Fibroblast of peridontal ligament (primary cell): Measurements from ENCODE around the gene ANXA2.
"Not testable (repeated sequence)": the region's sequence is repeated elsewhere in the genome, so short reads cannot be mapped to it uniquely, and the experiment has no call there.

Experiments
- DNase-seq: peaks from one replicate; pipeline ENCODE4 v3.0.0-alpha.2; 2010; ENCODE audit errors: extremely low read depth

The ANXA2 gene

DNA sequence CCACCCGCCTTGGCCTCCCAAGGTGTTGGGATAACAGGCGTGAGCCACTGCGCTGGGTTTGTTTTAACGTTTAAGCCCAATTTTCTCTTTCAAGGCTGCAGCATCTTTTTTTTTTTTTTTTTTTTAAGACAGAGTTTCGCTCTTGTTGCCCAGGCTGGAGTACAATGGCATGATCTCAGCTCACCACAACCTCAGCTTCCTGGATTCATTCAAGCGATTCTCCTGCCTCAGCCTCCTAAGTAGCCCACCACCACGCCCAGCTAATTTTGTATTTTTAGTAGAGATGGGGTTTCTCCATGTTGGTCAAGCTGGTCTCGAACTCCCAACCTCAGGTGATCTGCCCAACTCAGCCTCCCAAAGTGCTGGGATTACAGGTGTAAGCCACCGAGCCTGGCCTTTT lies 12.6 kb upstream of the ANXA2 start:
- DNase-seq: not testable (repeated sequence)

DNA sequence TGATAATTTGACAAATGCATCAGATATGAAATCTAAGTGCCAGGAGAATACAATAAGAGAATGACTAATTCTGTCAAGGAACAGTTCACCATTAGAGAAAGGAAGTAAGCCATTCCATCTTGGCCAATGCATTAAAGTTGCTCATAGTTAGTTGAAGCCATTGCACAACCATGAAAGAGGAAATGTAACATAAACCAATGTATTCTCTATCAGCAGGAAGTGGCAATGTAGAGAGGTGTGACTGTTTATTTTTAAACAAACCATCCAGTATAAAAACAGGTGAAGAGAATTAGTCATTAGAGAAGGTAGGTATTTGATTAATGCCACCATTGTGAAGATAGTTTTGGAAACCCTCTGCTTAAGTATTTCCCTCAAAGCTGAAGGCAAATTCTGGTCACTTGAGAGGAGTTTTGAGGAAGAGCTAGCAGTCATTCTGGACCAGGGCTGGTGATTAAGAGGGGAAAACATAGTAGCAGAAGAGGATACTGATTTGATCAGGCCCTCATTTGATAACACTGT lies 10.7 kb upstream of the ANXA2 start:
- DNase-seq: peak; percentile 84

DNA sequence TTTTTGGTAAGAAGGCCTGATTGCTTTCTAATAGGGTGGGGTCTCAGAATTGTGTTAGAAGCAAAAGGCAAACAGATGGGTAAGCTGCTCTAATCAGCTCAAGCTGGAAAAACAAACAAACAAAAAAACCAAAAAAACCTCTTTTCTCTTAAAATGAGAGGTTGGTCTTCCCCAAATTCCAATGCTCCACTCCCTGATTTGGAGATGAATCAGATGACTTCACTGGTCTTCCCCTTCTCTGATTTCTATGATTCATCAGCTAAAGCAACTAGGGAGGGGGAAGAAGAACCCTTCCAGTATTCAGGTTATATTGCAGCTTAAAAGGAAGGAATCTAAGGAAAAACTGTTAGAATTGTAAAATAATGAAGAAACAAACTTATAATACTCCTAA lies 9.6 kb upstream of the ANXA2 start:
- peak; percentile 94 for DNase-seq

DNA sequence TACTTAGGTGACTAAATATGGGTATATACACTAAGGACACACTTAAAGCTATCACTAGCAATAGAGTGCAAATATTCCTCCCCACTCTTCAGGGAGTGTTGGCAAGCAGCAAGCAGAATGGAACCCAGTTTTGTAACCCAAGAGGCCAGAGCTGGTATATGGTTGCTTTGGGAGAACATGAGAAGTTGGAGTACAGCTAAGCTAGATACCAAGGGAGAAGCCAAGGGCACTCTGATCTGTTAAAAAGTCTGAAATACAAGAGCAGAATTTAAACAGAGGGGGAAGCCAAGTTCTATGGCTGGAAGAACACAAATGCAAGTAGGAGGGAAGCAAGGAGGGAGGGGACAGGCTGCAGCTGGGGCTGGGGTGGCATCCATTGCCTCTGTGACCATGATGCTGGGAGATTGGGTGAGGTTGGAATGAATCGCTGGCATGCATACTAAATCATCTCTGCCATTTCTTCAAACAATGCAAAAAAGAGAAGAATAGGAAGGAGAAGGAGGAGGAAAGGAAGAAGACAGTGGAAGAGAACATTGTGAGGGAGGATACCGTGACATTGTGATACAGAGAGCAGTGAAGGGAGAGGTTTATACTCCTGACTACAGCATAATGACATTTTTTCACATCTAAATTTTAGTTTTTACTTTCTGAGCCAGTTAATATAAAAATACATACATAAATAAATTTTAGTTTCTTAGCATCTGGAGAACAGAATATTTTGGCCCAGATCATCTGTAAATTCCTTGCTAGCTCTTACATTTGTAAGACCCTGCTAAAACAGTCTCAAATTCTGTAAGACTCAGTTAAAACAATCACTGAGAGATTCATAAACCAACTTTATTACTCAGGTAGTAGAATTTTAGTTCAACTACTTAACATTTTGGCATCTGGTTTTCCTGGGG lies 9.0 kb upstream of the ANXA2 start:
- DNase-seq: peak; percentile 50

DNA sequence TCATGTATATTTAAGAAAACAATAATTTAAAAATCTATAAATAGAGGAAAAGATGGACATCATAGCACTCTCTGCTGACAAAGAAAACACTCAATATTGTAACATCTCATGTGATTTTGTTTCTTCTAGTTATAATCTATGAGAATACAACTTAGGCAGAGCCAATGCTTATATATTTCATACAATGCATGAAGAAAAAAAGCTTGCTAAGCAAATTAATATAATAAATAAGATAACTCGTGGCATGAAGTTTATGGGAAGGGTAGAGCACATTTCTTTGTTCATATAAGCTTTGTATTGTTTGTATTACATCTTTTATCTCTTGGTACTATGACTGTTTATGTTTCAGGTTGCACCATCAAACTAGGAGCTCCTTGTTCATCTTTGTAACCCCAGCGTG lies 7.6 kb upstream of the ANXA2 start:
- no peak for DNase-seq

DNA sequence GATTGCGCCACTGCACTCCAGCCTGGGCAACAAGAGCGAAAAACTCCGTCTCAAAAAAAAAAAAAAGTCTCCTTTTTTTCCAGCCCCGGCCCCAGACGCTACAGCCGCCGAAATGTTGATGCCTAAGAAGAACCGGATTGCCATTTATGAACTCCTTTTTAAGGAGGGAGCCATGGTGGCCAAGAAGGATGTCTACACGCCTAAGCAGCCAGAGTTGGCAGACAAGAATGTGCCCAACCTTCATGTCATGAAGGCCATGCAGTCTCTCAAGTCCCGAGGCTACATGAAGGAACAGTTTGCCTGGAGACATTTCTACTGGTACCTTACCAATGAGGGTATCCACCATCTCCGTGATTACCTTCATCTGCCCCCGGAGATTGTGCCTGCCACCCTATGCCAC lies 6.6 kb upstream of the ANXA2 start:
- DNase-seq: not testable (repeated sequence)

DNA sequence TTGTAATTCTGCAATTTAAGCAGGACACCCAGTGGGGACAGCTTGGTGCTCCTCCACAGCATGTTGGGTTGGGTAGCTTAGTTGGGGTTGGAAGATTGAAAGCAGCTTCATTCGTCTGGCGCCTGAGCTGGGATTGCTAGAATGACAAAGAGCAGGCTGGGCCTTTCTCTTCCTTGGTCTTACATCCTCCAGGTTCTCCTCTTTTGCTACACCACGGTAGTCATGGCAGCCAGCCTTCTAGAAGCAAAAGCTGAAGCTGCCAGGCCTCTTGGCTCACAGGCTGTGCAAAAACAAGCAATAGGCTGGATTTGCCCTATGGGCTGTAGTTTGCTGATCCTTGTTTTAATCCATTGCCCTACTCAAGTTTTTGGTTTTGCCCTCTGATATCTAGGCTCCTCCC lies 3.2 kb upstream of the ANXA2 start:
- peak; percentile 59 for DNase-seq

DNA sequence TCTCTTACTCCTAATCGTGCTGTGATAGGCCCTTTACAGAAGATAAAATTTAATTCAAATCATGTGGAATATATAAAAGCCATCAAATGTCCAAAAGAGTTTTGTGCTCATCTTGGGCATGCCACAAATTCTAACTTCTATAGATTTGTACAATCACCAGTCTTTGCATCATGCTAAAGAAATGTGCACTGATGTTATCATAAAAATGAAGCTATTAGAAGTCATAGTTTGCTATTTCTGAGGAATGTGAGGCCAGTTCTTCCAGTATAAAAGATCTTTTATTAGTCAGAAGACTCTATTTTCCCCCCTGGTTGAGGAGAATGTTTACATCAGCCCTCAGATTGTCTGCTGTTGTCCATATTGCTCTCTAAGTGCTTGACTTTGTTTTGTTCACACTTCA lies 2.1 kb upstream of the ANXA2 start:
- peak; percentile 64 for DNase-seq

DNA sequence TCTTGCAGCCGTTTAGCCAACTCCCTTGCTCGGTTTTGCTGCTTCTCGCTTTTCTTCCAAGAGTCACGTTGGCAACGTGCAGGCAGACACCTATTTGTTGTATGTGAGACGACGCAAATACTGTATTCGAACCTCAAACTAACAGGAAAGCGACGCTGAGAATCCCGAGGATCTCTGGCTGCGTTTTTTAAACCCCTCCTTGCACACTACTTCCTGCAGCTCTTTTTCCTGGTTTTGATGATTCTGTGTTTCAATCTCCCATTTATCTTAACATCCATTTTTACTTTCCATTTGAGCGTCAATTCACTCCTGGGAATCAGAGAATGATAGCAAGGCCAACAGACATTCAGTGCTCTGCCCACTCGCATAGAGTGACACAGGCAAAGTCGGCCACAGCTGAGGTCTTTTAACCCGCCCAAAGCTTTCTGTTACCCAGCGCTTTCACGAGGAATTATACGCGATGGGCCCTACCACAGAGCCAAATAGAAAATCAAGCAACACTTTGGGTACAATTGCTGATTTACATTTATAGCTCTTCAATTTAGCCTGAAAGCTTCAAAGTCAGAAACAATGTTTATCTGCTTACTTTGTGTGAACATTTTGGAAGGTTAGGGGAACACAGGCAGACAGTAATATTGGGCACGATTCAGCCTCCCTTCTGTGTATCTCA lies 1.6 kb upstream of the ANXA2 start:
- no peak for DNase-seq

DNA sequence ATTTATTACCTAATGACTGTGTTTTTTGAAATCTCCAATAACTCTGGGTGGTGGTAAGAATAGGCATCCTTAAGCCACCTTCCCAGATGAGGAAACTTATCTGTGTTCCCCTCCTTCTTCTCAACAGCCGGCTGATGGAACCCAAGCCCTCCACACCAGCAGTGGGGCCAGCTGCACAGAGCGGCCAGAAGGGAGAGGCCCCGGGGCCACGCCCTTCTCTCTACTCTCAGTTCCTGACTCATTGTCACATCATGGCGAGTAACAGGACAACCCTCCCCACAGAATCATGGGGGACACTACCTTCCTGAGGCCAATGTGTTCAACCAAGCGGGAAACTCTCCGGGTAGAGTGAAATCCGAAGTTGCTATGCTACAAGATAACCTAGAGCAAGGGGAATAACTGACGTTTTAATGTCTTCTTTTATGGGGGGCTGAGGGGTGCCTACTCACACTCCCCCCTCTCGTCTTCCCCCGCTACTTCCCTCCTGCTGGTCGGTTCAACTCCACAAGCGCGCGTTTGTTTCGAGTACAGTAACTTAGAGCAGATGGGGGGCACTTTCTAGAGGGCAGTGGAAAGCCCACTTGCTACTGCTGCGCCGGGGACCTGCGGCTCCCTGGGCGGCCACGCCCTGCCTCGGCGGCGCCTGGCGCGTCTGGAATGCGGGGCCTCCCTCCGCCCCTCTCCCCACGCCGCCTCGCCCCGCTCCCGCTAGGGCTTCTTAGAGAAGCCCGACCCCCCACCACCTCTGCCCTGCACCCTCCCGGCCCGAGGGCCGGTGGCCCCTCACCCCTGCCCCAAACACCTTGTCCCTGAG lies 621 bp downstream of the ANXA2 start:
- DNase-seq: peak; percentile 69

DNA sequence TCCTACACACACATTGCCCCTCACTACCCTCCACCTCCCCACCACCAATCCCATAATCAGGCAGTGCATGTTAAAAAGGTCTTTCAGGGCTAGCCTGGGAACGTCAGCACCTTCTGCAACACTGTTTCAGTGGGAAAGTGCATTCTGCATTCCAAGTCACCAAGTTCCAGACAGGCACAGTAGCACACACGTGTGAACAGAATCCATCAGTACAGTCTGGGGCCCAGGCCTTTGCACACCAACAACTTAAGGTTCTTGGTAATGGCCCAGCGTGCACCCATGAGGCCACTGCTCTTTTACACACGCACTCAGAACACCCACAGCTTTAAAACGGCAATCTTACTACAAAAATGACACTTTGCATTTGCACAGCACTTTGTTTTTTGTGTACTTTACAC lies 1.2 kb downstream of the ANXA2 start:
- peak; percentile 51 for DNase-seq

DNA sequence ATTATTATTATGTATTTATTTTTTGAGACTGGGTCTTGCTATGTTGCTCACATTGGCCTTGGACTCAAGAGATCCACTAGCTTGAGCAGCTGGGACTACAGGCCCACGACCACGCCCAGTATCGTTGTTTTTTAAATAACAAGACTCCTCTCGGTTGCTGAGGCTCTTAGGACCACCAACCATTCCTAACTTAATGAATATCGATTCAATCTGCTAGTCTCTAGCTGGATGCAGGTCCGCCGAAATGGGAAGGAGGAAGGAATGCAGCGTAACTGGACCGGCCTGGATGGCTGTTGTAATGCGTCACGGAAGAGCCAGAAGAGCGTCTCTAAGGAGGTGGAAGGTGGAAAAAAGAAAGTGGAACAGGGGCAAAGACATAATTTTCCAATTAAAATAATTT lies 1.7 kb downstream of the ANXA2 start:
- DNase-seq: peak; percentile 61

DNA sequence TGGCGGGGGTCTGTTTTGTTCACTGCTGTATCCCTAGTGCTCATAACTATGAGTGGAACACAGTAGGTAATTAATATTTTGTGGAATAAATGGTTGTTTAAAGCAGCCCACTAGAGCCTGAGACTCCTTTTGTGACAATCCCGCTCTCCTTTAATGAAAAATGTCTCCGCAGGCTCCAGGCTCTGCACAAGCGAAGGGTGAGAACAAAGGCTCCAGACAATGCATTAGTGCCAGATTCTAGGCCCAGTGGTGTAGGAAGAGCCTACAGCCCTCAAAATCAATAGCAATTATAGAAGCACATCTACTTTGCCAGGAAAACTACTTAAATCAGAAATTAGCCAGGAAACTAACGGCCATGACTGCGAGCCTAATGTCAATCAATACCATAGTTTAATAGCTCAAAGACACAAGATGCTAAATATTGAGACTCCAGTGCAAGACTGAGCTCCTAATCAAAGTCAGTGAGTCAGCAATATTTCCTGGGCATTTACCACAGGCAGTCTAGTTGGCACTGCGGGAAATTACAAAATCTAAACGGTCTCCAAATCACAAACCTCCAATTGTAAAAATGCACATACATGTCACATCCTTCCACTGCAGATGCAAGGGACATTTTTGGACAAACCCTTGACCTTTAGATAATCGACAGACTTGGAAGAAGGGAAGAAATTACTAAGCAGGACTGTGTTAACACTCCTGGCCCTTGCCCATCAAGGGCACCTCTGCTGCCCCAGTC lies 2.3 kb downstream of the ANXA2 start:
- DNase-seq: peak; percentile 51

DNA sequence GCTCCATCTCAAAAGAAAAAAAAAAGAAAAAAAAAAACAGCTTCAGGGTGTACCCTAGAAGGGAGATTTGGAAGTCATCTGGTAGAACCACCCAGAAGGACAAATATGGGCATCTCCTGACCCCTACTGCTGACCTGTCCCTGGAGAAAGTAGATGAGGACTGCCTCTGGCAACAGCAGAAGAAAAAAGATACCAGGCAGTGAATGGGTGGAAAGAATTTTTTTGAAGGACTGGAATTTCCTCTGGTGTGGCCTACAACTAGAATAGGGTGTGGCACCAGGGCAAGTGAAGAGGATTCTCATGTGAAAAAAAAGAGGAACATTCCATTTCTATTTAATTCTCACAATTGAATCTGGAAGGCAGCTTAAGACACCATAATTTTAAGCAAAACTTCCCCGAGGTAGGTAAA lies 3.1 kb downstream of the ANXA2 start:
- DNase-seq: peak; percentile 57

DNA sequence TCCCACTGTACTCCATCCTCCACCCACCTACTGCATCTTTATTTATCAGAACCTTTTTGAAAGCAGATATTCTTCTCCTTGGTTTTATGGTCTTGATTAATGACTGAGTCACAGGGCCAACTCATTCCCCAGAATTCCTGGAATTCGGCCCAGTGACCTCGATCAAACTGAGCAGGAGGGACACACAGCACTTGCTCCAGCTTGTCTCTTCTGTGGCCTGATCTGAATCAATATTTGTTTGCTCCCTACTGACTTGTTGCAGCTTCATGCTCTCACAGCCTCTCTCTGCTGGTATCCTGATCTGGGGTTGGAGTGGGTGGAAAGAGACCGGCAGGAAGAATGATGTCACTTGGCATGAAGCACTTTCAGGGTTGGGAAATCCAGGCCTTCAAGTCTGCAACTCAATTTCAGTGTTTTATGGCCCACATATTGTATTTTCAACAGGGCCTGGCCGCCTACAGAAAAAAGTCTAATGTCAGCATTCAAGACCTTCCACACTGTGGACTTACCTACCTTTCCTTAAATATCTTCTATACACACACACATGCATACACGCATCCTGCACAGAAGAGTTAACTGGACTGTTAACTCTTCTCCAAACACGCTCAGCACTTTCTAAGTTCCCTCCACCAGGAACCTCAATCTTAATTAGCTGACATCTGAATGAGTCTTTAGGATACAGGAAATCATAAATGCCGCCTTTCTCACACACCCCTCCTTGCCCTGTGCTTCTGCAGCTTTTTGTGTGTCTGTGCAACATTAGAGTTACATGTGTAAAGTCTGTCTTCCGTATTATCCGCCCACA lies 4.6 kb downstream of the ANXA2 start:
- DNase-seq: peak; percentile 99

DNA sequence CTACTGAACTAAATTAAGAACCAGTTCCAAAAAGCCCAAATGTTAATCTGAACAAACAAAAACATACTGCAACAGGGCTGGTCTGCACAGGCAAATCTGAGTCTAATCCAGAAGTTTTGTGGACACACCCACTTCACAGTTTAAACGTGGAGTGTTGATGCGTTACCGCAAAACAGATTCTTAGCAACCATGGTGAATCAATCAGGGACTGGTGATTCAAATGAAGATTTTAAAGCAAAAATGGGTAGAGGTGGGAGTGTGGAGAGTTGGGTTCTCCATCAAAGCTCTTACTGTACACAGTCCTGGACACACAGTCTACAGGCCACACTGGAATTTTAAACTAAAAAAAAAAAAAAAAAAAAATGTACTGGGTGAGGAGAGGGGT lies 5.2 kb downstream of the ANXA2 start:
- peak; percentile 88 for DNase-seq

DNA sequence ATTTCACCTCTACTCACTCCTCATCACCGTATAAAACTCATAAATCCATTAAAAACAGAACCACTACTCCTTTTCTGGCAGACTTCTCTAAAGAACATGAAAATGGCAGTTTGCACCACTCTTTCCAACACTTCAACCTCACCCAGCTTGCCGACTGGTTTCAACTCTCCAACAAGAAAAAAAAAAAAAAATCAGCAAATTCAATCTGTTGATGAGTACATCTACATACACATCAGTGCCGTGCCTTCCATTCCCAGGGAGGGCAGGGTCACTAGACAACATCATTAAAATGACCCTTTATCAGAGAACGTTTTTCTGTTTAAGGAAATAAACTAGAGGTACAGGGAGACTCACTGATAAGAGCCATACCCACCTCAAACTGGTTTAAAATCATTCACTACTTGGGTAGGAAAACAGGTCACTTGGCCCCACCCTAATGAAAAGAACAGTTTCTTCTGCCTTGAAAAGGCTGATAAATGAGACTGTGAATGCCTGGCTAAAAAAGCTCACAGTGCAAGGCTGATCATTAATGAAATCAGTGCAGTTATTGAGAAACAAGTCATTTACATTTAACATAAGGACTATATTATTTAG lies 6.0 kb downstream of the ANXA2 start:
- DNase-seq: peak; percentile 34

DNA sequence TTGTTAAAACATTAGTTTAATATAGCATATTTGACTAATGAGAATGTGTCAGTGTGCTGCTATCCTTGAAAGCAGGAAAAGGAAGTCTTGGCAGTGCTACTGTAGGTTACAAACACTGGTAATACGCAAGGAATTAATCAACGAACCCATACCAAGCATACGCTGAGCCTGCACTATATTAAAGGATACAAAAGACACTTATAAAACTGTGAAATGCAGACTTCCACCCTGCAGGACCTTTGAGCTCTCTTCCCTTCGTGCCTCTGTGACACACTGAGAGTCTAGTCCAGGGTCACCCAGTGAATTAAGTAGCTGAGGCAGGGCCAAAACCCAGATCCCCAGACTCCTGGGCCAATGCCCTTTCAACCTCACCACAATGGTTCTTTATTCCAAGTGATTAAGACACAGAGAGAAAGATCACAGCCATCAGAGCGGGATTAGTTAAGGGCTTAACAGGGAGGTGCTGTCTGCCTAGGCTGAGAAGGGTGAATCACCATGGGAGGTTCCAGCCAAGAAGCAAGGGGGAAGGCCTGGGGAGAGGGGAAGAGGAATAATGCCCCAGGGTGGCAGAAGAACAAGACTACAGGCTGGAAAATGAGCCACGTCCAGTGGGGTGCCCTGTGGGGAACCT lies 6.8 kb downstream of the ANXA2 start:
- peak; percentile 90 for DNase-seq

DNA sequence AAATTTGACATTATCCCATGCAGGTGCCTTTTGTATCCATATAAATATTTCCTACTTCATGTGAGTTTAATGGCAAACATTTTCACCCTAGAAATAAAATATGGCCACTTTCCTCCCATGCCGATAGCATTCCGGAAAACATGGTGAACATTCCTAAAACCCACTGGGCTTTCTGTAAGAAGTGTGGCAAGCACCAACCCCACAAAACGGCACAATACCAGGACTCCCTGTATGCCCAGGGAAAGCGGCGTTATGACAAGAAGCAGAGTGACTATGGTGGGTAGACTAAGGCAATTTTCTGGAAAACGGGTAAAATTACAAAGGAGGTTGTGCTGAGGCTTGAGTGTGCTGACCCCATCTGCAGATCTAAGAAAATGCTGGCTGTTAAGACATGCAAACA lies 7.6 kb downstream of the ANXA2 start:
- peak; percentile 48 for DNase-seq
